Lung (tissue), 12 donors: ENCODE data around the gene FAM240B. TPM values are rescaled to one million over a fixed set of nuclear protein-coding genes. Genes with fewer than 3 reads are reported as not detected.

Source experiments
- ATAC-seq: fragments of 200-7000 bp; cut with Tn5 transposase; one replicate; pipeline ENCODE4 v1.9.1; 2020; ENCODE audit warnings: moderate number of reproducible peaks; ENCODE audit not compliant: insufficient read depth, low FRiP score
- DNase-seq, 3 donors: peaks; one replicate each; pipeline ENCODE4 v3.0.0-alpha.2; 2013 to 2017
- H3K27ac ChIP-seq, 2 donors: one replicate each; pipeline ENCODE4 v1.5.1; 2013; ENCODE audit warnings: mild to moderate bottlenecking in 2 of 2, moderate library complexity in 2 of 2, control low read depth in 1 of 2, inconsistent platforms in 1 of 2, low read depth in 1 of 2, low read length in 1 of 2
- H3K27me3 ChIP-seq, 3 donors: one replicate each; pipeline ENCODE4 v1.5.1; 2013; ENCODE audit warnings: low read length in 2 of 3; ENCODE audit not compliant: control insufficient read depth in 3 of 3, insufficient read depth in 3 of 3
- H3K36me3 ChIP-seq, 4 donors: one replicate each; pipeline ENCODE4 v1.5.1; 2013; ENCODE audit warnings: low read length in 4 of 4, mild to moderate bottlenecking in 1 of 4, moderate library complexity in 1 of 4; ENCODE audit not compliant: control insufficient read depth in 4 of 4, insufficient read depth in 4 of 4
- H3K4me1 ChIP-seq, 5 donors: one replicate each; pipeline ENCODE4 v1.5.1; 2013; ENCODE audit warnings: low read length in 5 of 5, mild to moderate bottlenecking in 2 of 5, moderate library complexity in 1 of 5; ENCODE audit not compliant: control insufficient read depth in 5 of 5, insufficient read depth in 5 of 5
- H3K4me3 ChIP-seq: one replicate; pipeline ENCODE4 v1.5.1; 2013; ENCODE audit warnings: mild to moderate bottlenecking, control low read depth, moderate library complexity
- H3K9ac ChIP-seq, 2 donors: one replicate each; pipeline ENCODE4 v1.5.1; 2013; ENCODE audit warnings: low read length in 2 of 2, control low read depth in 1 of 2; ENCODE audit not compliant: insufficient read depth in 1 of 2
- H3K9me3 ChIP-seq, 4 donors: one replicate each; pipeline ENCODE4 v1.5.1; 2013; ENCODE audit warnings: low read length in 3 of 4, mild to moderate bottlenecking in 1 of 4, moderate library complexity in 1 of 4; ENCODE audit not compliant: control insufficient read depth in 4 of 4, insufficient read depth in 3 of 4
- CTCF ChIP-seq: IDR thresholded peaks from 2 replicates; pipeline ENCODE4 v1.5.1; 2012; ENCODE audit warnings: mild to moderate bottlenecking; ENCODE audit errors: control extremely low read depth, extremely low read depth
- WGBS, 2 donors: extraction: QIAGEN DNeasy Blood & Tissue Kit; methylation state at CpG; one replicate each; pipeline ENCODE4 v1.1.7; 2013; 5-methylcytosine and 5-hydroxymethylcytosine counted together
- polyA plus RNA-seq, 2 donors: library from polyadenylated mRNA; stranded (reverse); fragments of 200-250 nt; gene quantifications; one replicate each; pipeline ENCODE4 v1.2.1, GENCODE V29; 2013
- total RNA-seq, 2 donors: library from RNA; depleted of rRNA in 1 of 2; stranded (reverse); fragments of >200 nt in 1 of 2; gene quantifications; one replicate each; pipeline ENCODE4 v1.2.1, GENCODE V29; 2014 to 2021
- donor health status: control.
- donor health status: control.
- donor health status: Bipolar disorder and iron deficiency.
- donor health status: healthy.
- donor health status: DM: yes; HTN: yes; CAD: no.

Gene FAM240B
- total and polyA plus RNA-seq, 4 donors, result not detected

DNA sequence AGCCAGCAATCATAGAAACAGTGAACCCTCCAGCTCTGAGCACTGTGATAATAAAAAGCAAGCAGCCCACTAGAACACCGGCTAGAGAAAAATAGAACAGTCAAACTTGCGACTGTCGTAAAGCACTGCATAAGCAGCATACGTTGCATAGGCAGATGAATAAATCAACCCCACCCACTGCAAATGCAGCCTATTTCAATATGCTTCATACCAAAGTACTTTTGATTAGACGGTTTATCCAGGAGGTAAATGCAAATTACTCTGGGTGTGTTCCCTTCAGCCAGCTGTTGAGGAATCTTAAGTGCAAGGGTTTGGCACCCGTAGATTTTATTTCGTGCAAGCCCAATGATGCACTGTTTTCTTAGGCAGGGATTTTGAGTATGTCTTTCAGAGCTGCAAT is 67.4 kb downstream of the FAM240B start:
- Histone ChIP-seq H3K36me3 (no peaks in the 10 kb centered on the region), H3K9ac (no peak overlapping the region), H3K27me3 (peaks cover 0 to 6% (median 5%) of the 10 kb centered on the region in 3 donors), H3K4me1 (no peaks in the 10 kb centered on the region), H3K4me3 (no peak overlapping the region), H3K9me3 (no peaks in the 10 kb centered on the region), H3K27ac (peak overlapping the region in 1 of 2 donors; percentile 54)
- 74 to 89% methylated on average over 7 of the region's 7 CpGs for WGBS, 2 donors
- DNase-seq (no peak), ATAC-seq (no peak)
- no peak for TF ChIP-seq CTCF

GRCh38 chr9:38652044-38652443 is 67.9 kb downstream of the FAM240B start:
- H3K9ac ChIP-seq, result no peak overlapping the region
- H3K4me1 ChIP-seq, result no peaks in the 10 kb centered on the region
- H3K36me3 ChIP-seq, result no peaks in the 10 kb centered on the region
- H3K4me3 ChIP-seq, result no peak overlapping the region
- peak overlapping the region in 1 of 2 donors; percentile 54 for H3K27ac ChIP-seq
- peaks cover 0 to 6% (median 4%) of the 10 kb centered on the region in 3 donors for H3K27me3 ChIP-seq
- no peak for TF ChIP-seq CTCF
- H3K9me3 ChIP-seq, result no peaks in the 10 kb centered on the region
- 67 to 72% methylated on average over 2 of the region's 2 CpGs for WGBS, 2 donors
- ATAC-seq, result no peak
- DNase-seq, result no peak

GRCh38 chr9:38651400-38652042 is 68.4 kb downstream of the FAM240B start:
- WGBS, 2 donors, result 65 to 80% methylated on average over 8 of the region's 8 CpGs

More at GRCh38 chr9:38651400-38652042, 68.4 kb downstream of the FAM240B start:
- no peak overlapping the region for H3K4me3 ChIP-seq
- H3K9ac ChIP-seq, result no peak overlapping the region
- peaks cover 0 to 6% (median 0%) of the 10 kb centered on the region in 3 donors for H3K27me3 ChIP-seq
- H3K4me1 ChIP-seq, result no peaks in the 10 kb centered on the region
- H3K36me3 ChIP-seq, result no peaks in the 10 kb centered on the region
- ATAC-seq (no peak), DNase-seq (no peak)
- TF ChIP-seq CTCF, result no peak
- no peaks in the 10 kb centered on the region for H3K9me3 ChIP-seq
- H3K27ac ChIP-seq, result peak overlapping the region in 1 of 2 donors; percentile 54
